Muscle of arm (tissue), 12 donors: Measurements from ENCODE around the gene TMEFF2. TPM values are rescaled to one million over a fixed set of nuclear protein-coding genes. Genes with fewer than 3 reads are reported as not detected.
"Not testable (repeated sequence)": the region's sequence is repeated elsewhere in the genome, so short reads cannot be mapped to it uniquely, and the experiment has no call there.

Source experiments
- DNase-seq: peaks from one replicate; pipeline ENCODE4 v3.0.0-alpha.2; 2013
- polyA plus RNA-seq, 12 donors: library from polyadenylated mRNA; unstranded; fragments of 120-200 nt; gene quantifications; one replicate each; pipeline ENCODE4 v1.2.1, GENCODE V29; 2013; ENCODE audit not compliant: insufficient read length in 12 of 12

Gene TMEFF2
- polyA plus RNA-seq, 12 donors = 13.7 to 33.3 (median 26.2) TPM; not detected in 1

GRCh38 chr2:191936882-191937405, 257.8 kb downstream of the TMEFF2 start:
- DNase-seq = no peak

- DNase-seq = no peak
These were observed 259.5 kb downstream of the TMEFF2 start for GRCh38 chr2:191935247-191935646.

DNA sequence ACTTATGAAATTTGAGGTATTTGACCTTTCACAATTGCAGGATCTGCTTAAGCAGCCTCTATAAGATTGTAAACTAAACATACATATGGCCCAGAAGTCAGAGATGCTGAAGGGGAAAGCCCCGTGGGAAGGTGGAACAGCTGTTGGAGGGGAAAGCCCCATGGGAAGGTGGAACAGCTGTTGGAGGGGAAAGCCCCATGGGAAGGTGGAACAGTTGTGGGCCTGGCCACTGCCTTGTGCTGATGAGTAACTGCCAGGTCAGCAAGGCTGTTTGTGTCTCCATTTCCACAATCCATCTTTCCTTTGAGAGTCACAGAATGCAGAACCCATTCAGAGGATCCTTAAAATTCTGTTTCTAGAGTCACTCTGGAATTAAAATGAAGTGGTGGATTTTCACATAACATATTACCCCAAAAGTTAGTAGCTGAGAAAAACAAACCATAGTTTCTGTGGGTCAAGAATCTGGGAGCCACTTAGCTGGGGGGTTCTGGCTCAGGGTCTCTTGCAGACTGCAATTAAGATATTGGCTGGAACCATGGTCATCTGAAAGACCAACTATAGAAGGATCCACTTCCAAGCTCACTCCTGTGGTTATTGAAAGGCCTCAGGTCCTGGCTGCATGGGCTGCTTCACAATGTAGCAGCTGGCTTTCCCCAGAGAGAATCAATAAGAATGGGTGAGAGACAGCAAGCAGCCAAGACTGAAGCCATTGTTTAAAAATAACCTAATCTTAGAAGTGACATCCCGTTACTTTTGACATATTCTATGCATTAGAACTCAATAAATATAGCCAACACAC, 261.2 kb downstream of the TMEFF2 start:
- no peak for DNase-seq

DNA sequence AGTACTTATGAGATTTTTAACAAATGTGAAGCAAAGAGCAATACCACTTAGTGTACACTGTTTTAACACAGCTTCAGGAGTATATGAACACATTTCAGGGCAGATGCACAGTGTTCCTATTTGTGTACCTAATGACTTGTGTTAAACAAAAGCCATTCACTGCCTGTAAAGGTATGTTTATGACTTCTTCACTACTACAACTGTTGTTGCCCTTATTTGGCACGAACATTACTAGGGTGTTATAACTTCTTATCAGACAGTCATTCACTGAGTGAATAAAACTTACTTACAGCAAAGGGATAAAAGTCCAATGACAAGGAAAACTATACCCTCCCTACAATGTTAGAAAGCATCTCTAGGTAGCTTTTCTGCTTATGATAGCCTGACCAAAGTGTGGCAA, 262.4 kb downstream of the TMEFF2 start:
- no peak for DNase-seq

GRCh38 chr2:191931329-191931728, 263.4 kb downstream of the TMEFF2 start:
- DNase-seq = no peak

DNA sequence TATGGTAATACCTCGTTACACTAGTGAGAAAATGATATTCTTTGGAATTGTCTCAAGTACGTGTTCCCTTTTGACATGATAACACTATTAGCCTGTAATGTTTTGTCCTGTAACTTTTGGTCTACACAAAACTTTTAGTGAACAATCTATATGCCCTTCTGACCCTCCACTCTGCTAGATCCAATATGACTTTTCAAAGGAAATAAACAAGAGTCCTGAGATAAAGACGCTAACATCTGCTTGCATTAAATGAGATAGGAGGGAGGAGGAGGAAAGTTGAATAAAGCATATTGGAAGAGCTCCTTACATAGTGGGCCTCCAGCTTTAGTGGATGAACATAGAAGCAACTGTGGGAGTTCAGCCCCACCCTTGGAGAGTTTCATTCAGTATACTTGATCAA, 264.5 kb downstream of the TMEFF2 start:
- no peak for DNase-seq

- DNase-seq = no peak
These were observed 265.4 kb downstream of the TMEFF2 start for GRCh38 chr2:191929288-191929687.

DNA sequence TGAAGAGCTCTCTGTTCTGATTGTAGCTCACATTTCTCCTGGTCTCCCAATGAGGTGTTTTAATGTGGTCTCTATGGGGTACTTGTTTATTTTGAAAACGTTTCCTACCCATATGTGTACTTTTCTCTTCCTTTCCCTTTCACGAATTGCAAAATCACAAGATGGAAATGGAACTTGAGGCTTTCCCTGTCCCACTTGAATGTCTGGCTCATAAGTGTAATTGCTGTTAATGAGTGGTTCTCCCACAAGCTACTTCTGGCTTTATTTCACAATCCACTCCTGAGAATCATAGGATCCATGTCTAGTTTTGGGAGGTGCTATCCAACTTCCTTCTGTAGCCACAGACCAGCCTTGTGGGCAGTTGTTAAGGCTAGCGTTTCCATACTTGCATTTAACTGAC, 266.7 kb downstream of the TMEFF2 start:
- DNase-seq = no peak

- peak; percentile 16 for DNase-seq
These were observed 267.3 kb downstream of the TMEFF2 start for GRCh38 chr2:191927319-191927867.

GRCh38 chr2:191926671-191927070, 268.1 kb downstream of the TMEFF2 start:
- DNase-seq = no peak

GRCh38 chr2:191923652-191923997, 271.1 kb downstream of the TMEFF2 start:
- no peak for DNase-seq

- DNase-seq = no peak
These were observed 271.7 kb downstream of the TMEFF2 start for GRCh38 chr2:191922736-191923651.

- not testable (repeated sequence) for DNase-seq
These were observed 273.1 kb downstream of the TMEFF2 start for GRCh38 chr2:191921650-191922049.

DNA sequence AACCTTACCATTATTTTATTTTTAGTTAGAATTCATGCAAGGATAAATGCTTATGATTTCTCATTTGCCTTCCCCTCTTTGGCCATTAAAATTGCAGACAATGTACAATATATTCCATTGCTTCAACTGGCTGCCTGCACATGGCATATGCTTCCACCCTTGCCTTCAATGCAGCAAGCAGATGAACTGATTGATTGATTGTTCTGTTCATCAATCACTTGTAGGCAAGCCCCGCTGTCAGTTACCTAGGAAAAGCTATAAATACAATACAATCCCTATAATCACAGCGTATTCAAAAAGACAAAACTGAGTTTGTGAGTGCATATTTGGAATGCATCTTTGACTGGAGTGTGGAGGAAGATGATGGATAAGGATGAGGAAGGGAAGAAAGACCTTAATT, 274.2 kb downstream of the TMEFF2 start:
- no peak for DNase-seq

GRCh38 chr2:191917967-191918651, 276.6 kb downstream of the TMEFF2 start:
- no peak for DNase-seq

DNA sequence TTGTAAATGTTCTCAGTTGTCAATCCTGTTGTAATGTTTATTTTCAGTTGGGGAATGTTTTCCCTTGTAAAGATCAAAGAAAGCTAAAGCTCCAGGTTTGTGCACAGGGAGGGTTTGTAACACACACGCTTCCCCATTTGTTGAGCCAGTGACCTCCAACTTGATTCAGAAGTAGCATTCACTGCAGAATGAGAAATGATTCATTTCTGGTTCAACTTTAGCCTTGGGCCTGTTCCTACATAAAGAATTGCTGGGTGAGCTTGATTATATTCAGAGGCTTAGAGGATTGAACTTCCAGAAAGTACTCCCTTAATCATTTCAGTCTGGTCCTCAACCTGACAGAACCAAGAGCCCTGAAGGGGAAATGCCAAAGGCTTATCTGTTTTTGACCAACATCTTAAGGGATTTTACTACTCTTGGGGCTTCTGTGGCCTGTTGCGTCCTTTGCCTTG, 277.3 kb downstream of the TMEFF2 start:
- DNase-seq = no peak

DNA sequence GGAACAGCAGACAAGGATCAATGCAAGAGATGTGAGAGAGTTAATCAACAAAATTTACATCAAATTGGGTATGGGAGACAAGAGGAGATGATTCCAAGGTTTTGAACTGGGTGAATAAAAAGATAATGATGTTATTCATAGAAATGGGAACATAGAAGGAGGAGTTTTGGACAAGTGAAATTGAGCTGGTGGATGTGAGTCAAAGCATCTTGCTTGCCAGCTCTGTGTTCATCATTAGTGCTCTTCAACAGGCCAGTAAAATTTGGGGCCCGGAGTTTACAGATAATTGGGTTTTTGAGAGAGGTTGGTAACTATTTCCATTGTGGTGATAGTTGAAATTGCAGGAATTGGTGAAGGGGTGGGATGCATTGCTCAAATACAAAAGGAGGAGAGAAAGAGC, 277.9 kb downstream of the TMEFF2 start:
- no peak for DNase-seq

DNA sequence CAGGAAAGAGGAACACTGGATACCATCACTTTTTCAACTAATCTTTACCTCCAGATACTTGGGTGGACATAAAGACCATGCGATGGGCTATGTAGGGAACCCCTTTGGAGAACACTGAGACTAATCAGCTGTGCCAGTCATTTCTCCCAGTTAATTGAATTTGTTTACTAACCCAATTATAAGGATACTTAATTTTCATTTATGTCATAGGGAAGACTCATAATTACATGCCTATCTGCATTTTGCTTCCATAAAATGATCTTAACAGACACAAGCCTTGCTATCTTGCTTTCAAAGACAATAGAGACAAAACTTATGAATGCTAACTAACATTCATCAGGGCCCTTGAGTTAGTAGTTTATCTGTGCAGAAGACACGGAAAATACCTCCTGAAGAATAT, 279.0 kb downstream of the TMEFF2 start:
- no peak for DNase-seq

DNA sequence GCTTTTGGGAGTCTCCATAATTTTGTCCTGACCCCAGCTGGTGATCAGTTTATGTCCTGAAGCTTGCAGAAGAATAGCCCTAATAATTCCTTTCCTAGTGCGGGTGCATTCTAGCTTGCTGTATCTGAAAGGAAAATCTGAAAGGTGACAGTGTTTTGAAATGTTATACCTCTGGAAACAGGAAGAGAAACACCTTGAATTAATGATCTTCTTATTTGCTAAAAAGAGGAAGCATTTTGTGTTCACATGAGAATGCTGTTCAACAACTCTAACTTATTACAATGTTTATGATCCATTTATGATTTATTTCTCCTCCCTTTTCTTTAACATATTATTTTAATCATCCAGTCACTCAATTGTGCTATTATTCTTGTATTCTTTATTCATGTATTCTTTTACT, 280.9 kb downstream of the TMEFF2 start:
- DNase-seq = no peak

DNA sequence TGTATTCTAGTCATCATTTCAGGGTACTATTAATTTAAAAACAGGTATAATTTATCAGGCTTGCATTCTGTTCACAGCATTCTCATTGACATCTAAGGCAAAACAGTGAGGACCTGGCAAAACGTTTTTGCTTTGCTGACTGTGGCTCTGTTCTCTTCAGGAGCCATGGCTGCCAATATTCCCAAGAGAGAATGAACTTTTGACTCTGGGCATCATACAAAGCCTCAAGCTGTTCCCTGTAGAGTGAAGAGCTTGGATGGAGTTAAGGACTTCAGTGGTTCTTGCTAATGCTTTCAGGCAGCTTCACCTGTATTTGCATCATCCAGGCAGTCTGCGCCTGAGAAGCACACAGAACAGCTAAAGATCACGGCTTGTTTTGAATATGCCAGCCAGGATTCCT, 282.0 kb downstream of the TMEFF2 start:
- DNase-seq = no peak

- no peak for DNase-seq
These were observed 284.2 kb downstream of the TMEFF2 start for GRCh38 chr2:191910518-191910917.

DNA sequence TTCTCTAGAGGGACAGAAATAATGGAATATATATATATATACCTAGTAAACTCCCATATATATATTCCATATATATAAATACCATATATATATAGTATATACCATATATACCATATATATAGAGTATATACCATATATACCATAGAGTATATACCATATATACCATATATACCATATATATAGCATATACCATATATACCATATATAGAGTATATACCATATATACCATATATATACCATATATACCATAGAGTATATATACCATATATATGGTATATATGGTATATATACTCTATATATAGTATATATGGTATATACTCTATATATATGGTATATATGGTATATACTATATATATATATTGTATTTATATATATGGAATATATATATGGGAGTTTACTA, 285.9 kb downstream of the TMEFF2 start:
- DNase-seq = no peak
